Psoas muscle (tissue), 8 donors: ENCODE data around the gene POMT2. TPM values are rescaled to one million over a fixed set of nuclear protein-coding genes. Genes with fewer than 3 reads are reported as not detected.
"Not testable (repeated sequence)": the region's sequence is repeated elsewhere in the genome, so short reads cannot be mapped to it uniquely, and the experiment has no call there.

ENCODE experiments used
- ATAC-seq, 4 donors: fragments of 200-7000 bp; cut with Tn5 transposase; one replicate each; pipeline ENCODE4 v1.9.1; 2020; ENCODE audit warnings: moderate library complexity in 3 of 4, mild to moderate bottlenecking in 2 of 4
- DNase-seq, 2 donors: peaks; one replicate each; pipeline ENCODE4 v3.0.0-alpha.2; 2020
- H3K27ac ChIP-seq: fragments of 200-600 bp; one replicate; pipeline ENCODE4 v1.8.0; 2022
- H3K27me3 ChIP-seq, 3 donors: fragments of 200-600 bp in 1 of 3; one replicate each; pipeline versions ENCODE4 v1.6.1 to v1.8.0; 2013 to 2022; ENCODE audit warnings: low read length in 2 of 3, mild to moderate bottlenecking in 2 of 3, moderate library complexity in 1 of 3; ENCODE audit not compliant: insufficient read depth in 3 of 3
- H3K36me3 ChIP-seq, 2 donors: fragments of 200-600 bp in 1 of 2; one replicate each; pipeline versions ENCODE4 v1.6.1 to v1.8.0; 2013 to 2022; ENCODE audit warnings: low read depth in 1 of 2, mild to moderate bottlenecking in 1 of 2, moderate library complexity in 1 of 2; ENCODE audit not compliant: insufficient read depth in 1 of 2
- H3K4me1 ChIP-seq: fragments of 200-600 bp; one replicate; pipeline ENCODE4 v1.8.0; 2022
- H3K4me3 ChIP-seq: fragments of 200-600 bp; one replicate; pipeline ENCODE4 v1.8.0; 2022; ENCODE audit warnings: mild to moderate bottlenecking
- H3K9me3 ChIP-seq: fragments of 200-600 bp; one replicate; pipeline ENCODE4 v1.8.0; 2022
- CTCF ChIP-seq: fragments of 200-600 bp; IDR thresholded peaks from one replicate; pipeline ENCODE4 v1.8.0; 2022; ENCODE audit warnings: antibody characterized with exemption
- WGBS, 3 donors: extraction: QIAGEN DNeasy Blood & Tissue Kit; methylation state at CpG; one replicate each; pipeline versions ENCODE4 v1.1.6 to v1.1.7; 2013; 5-methylcytosine and 5-hydroxymethylcytosine counted together
- intact Hi-C, 2 donors: fragments of 100-400 bp; cut with DNase I; formaldehyde crosslinking; loops; one replicate each; pipeline versions ENCODE4 v1.11.0 to v1.14.2; 2022
- polyA plus RNA-seq, 3 donors: library from polyadenylated mRNA; stranded (reverse); fragments of 200-250 nt; gene quantifications; one replicate each; pipeline ENCODE4 v1.2.3, GENCODE V29; 2013
- total RNA-seq, 4 donors: library from RNA; stranded (reverse); fragmentation: NEBNext Ultra II Directional in 2 of 4; extraction: Animal tissue kit (Norgen Biotek cat#: 25700) in 2 of 4; gene quantifications; one replicate each; pipeline versions ENCODE4 v1.2.1 to v1.2.4, GENCODE V29; 2021 to 2023
- donor health status: healthy with polysubstance abuse.
- donor health status: DM: no; HTN: no; CAD: no; lungs with moderate emphysema.
- donor health status: Bipolar disorder and iron deficiency.
- donor health status: healthy.
- donor health status: DM: yes; HTN: yes; CAD: no.
- donor health status: DM: no; HTN: no; CAD: no.
- donor health status: DM: no; HTN: no; CAD: no.
- donor health status: DM: yes; HTN: yes; CAD: no.

POMT2 gene
- total and polyA plus RNA-seq, 7 donors = 17.4 to 57.5 (median 29.2) TPM

GRCh38 chr14:77284066-77284465 is 36.6 kb downstream of the POMT2 start:
- Histone ChIP-seq H3K36me3 (peaks cover 18 to 100% of the 10 kb centered on the region in 2 donors), H3K4me1 (no peaks in the 10 kb centered on the region), H3K27ac (no peak overlapping the region), H3K9me3 (no peaks in the 10 kb centered on the region), H3K27me3 (no peaks in the 10 kb centered on the region), H3K4me3 (no peak overlapping the region)
- WGBS, 3 donors = 49 to 57% (median 53%) methylated on average over 4 of the region's 4 CpGs
- no peak for ATAC-seq
- no peak for TF ChIP-seq CTCF
- intact Hi-C loops = no loop called here
- no peak for DNase-seq

GRCh38 chr14:77281852-77282410 is 38.8 kb downstream of the POMT2 start:
- H3K4me3 ChIP-seq = no peak overlapping the region
- no peak for ATAC-seq
- no peaks in the 10 kb centered on the region for H3K4me1 ChIP-seq
- DNase-seq = no peak
- 72 to 81% (median 74%) methylated on average over 6 of the region's 6 CpGs for WGBS, 3 donors
- H3K27me3 ChIP-seq = no peaks in the 10 kb centered on the region
- TF ChIP-seq CTCF = no peak
- H3K27ac ChIP-seq = no peak overlapping the region
- no peaks in the 10 kb centered on the region for H3K9me3 ChIP-seq
- peaks cover 18 to 100% of the 10 kb centered on the region in 2 donors for H3K36me3 ChIP-seq
- intact Hi-C loops = no loop called here

- intact Hi-C loops, ATAC-seq, DNase-seq, H3K4me3 ChIP-seq, H3K27me3 ChIP-seq, H3K4me1 ChIP-seq, H3K27ac ChIP-seq, H3K9me3 ChIP-seq: not testable (repeated sequence)
- H3K36me3 ChIP-seq = peaks cover 14 to 98% of the 10 kb centered on the region in 2 donors
- whole genome bisulfite sequencing, 3 donors = 98 to 99% (median 98%) methylated on average over 4 of the region's 4 CpGs
Observed at GRCh38 chr14:77280921-77281320, 39.8 kb downstream of the POMT2 start.

GRCh38 chr14:77279719-77280118 is 41.0 kb downstream of the POMT2 start:
- ATAC-seq (no peak), DNase-seq (no peak)
- Histone ChIP-seq H3K4me1 (no peaks in the 10 kb centered on the region), H3K27me3 (no peaks in the 10 kb centered on the region), H3K36me3 (peaks cover 13 to 86% of the 10 kb centered on the region in 2 donors), H3K27ac (no peak overlapping the region), H3K9me3 (no peaks in the 10 kb centered on the region), H3K4me3 (no peak overlapping the region)
- 91 to 95% (median 93%) methylated on average over 13 of the region's 13 CpGs for WGBS, 3 donors
- TF ChIP-seq CTCF = no peak
- intact Hi-C loops = no loop called here

- Histone ChIP-seq H3K9me3 (no peaks in the 10 kb centered on the region), H3K27ac (no peak overlapping the region), H3K27me3 (peaks cover 0 to 4% (median 0%) of the 10 kb centered on the region in 3 donors), H3K4me3 (no peak overlapping the region), H3K4me1 (no peaks in the 10 kb centered on the region), H3K36me3 (peaks cover 10 to 75% of the 10 kb centered on the region in 2 donors)
- DNase-seq = no peak
- intact Hi-C loops = no loop called here
- 95 to 96% (median 95%) methylated on average over 14 of the region's 14 CpGs for WGBS, 3 donors
- ATAC-seq = no peak
- no peak for TF ChIP-seq CTCF
Observed at GRCh38 chr14:77278461-77279230, 42.0 kb downstream of the POMT2 start.
